HepG2 (cell line): ENCODE data around the gene STX10. TPM values are rescaled to one million over a fixed set of nuclear protein-coding genes. Genes with fewer than 3 reads are reported as not detected.

ENCODE experiments used
- BCL3 ChIP-seq: sonication (generic); formaldehyde crosslinking; IDR thresholded peaks from 2 replicates; pipeline ENCODE4 v1.5.1; 2020; ENCODE audit warnings: mild to moderate bottlenecking, missing genetic modification reagents, moderate library complexity
- FUBP1 ChIP-seq: sonication (generic); formaldehyde crosslinking; IDR thresholded peaks from 2 replicates; pipeline ENCODE4 v1.5.1; 2020; ENCODE audit warnings: missing genetic modification reagents, mild to moderate bottlenecking, borderline replicate concordance
- HCFC1 ChIP-seq: fragments of 150-350 bp; IDR thresholded peaks from 2 replicates; pipeline ENCODE4 v1.6.1; 2014; ENCODE audit warnings: low read depth, low read length
- KLF9 ChIP-seq: IDR thresholded peaks from 2 replicates; pipeline ENCODE4 v1.6.1; 2016; ENCODE audit warnings: low read depth
- MIXL1 ChIP-seq: IDR thresholded peaks from 2 replicates; pipeline ENCODE4 v1.6.1; 2016
- MTERF4 ChIP-seq: sonication (generic); formaldehyde crosslinking; IDR thresholded peaks from 2 replicates; pipeline ENCODE4 v1.8.0; 2023; ENCODE audit warnings: mild to moderate bottlenecking, missing genetic modification reagents
- NR0B2 ChIP-seq: sonication (generic); formaldehyde crosslinking; IDR thresholded peaks from 2 replicates; pipeline ENCODE4 v1.4.0; 2020; ENCODE audit warnings: mild to moderate bottlenecking, missing genetic modification reagents
- POLR2G ChIP-seq: fragments of 200-400 bp; formaldehyde crosslinking; IDR thresholded peaks from 2 replicates; pipeline ENCODE4 v1.6.1; 2018; ENCODE audit warnings: mild to moderate bottlenecking, low read depth, low read length, moderate library complexity
- RERE ChIP-seq: IDR thresholded peaks from 2 replicates; pipeline ENCODE4 v1.6.1; 2016; ENCODE audit warnings: low read depth, missing genetic modification reagents, missing compliant biosample characterization
- SMAD9 ChIP-seq: sonication (generic); formaldehyde crosslinking; IDR thresholded peaks from 2 replicates; pipeline ENCODE4 v1.5.1; 2020; ENCODE audit warnings: mild to moderate bottlenecking, missing genetic modification reagents
- SMARCC2 ChIP-seq: fragments of 450-650 bp; IDR thresholded peaks from 2 replicates; pipeline ENCODE4 v1.6.1; 2017; ENCODE audit warnings: antibody characterized with exemption, mild to moderate bottlenecking
- SMYD3 ChIP-seq: sonication (generic); formaldehyde crosslinking; IDR thresholded peaks from 2 replicates; pipeline ENCODE4 v1.8.1; 2023; ENCODE audit warnings: mild to moderate bottlenecking, missing genetic modification reagents
- SNAPC4 ChIP-seq: sonication (generic); formaldehyde crosslinking; IDR thresholded peaks from 2 replicates; pipeline ENCODE4 v1.4.0; 2020; ENCODE audit warnings: mild to moderate bottlenecking, missing genetic modification reagents
- polyA plus RNA-seq, 8 experiments: library from polyadenylated mRNA; depleted of rRNA in 3 of 8; stranded (reverse) in 7 of 8; unstranded in 1 of 8; fragments of >200 nt; fragmentation: Illumina TruSeq in 4 of 8; extraction: Trizol in 4 of 8; gene quantifications; 2 replicates each; pipeline versions ENCODE4 v1.2.1 to v1.2.3, GENCODE V29; 2011 to 2016; ENCODE audit warnings: low read depth in 4 of 8, missing spikeins in 1 of 8, mixed read lengths in 1 of 8; ENCODE audit not compliant: insufficient read depth in 1 of 8
- total RNA-seq, 5 experiments: library from RNA; depleted of rRNA; stranded (reverse); fragments of >200 nt; fragmentation: Illumina TruSeq; extraction: Trizol; gene quantifications; 2 replicates each; pipeline ENCODE4 v1.2.3, GENCODE V29; 2016; ENCODE audit warnings: low read depth in 1 of 5

STX10 gene
- total and polyA plus RNA-seq, 2 of the 13 experiments (the other 11 are each of a cell fraction or from before 2014, with no cell fraction given) = 47.9 to 66.4 TPM

GRCh38 chr19:13150931-13151604 lies 893 bp upstream of the STX10 start (continued):
- TF ChIP-seq POLR2G (peak; percentile 11; the same call in 1 of the 2 replicates), KLF9 (CRISPR knock-in tag) (no peak), MTERF4 (CRISPR knock-in tag) (0 out of 2 replicates have a peak, but pooled peaks have one; percentile 10), BCL3 (CRISPR knock-in tag) (no peak), SMAD9 (no peak), HCFC1 (no peak), MIXL1 (no peak), FUBP1 (CRISPR knock-in tag) (no peak), RERE (CRISPR knock-in tag) (no peak), SNAPC4 (0 out of 2 replicates have a peak, but pooled peaks have one; percentile 33), NR0B2 (0 out of 2 replicates have a peak, but pooled peaks have one; percentile 35), SMYD3 (CRISPR knock-in tag) (no peak), SMARCC2 (no peak)
